GM12864 (cell line): Measurements from ENCODE around the gene DPYSL4.

Experiments
- DNase-seq: peaks from one replicate; pipeline ENCODE4 v3.0.0-alpha.2; 2011; ENCODE audit warnings: low read depth
- H3K4me3 ChIP-seq: 2 replicates; pipeline ENCODE4 v1.5.1; 2011; ENCODE audit warnings: mild to moderate bottlenecking, low read depth, low read length, control low read depth
- CTCF ChIP-seq: IDR thresholded peaks from 2 replicates; pipeline ENCODE4 v1.5.1; 2011; ENCODE audit warnings: low read depth, mild to moderate bottlenecking, moderate library complexity, low read length, control low read depth, inconsistent platforms; ENCODE audit errors: missing control alignments

DPYSL4 gene

GRCh38 chr10:132234860-132235259 lies 48.1 kb downstream of the DPYSL4 start:
- no peak overlapping the region for H3K4me3 ChIP-seq
- DNase-seq = no peak
- no peak for TF ChIP-seq CTCF

GRCh38 chr10:132236161-132236560 lies 49.4 kb downstream of the DPYSL4 start:
- DNase-seq = no peak
- H3K4me3 ChIP-seq = no peak overlapping the region
- no peak for TF ChIP-seq CTCF

- no peak for TF ChIP-seq CTCF
- no peak for DNase-seq
- no peak overlapping the region for H3K4me3 ChIP-seq
These were observed 50.1 kb downstream of the DPYSL4 start for GRCh38 chr10:132236881-132237280.

GRCh38 chr10:132237396-132237795 lies 50.6 kb downstream of the DPYSL4 start:
- TF ChIP-seq CTCF = no peak
- no peak for DNase-seq
- H3K4me3 ChIP-seq = no peak overlapping the region

GRCh38 chr10:132237871-132238270 lies 51.1 kb downstream of the DPYSL4 start:
- no peak for DNase-seq
- no peak overlapping the region for H3K4me3 ChIP-seq
- no peak for TF ChIP-seq CTCF

GRCh38 chr10:132238371-132239125 lies 51.8 kb downstream of the DPYSL4 start:
- no peak for TF ChIP-seq CTCF
- no peak overlapping the region for H3K4me3 ChIP-seq
- no peak for DNase-seq
